Measurements from ENCODE around the gene GNB4. TPM values are rescaled to one million over a fixed set of nuclear protein-coding genes. Genes with fewer than 3 reads are reported as not detected.

The GNB4 gene
- total RNA-seq, result 111 and 124 TPM in 2 replicates

GRCh38 chr3:179451265-179452175 is at the start of gene GNB4:
Gene GNB4 (minus strand): TSS chr3:179451470. CDS start chr3:179426200, 25,270 bp downstream.

GRCh38 chr3:179347345-179348194 is 103.7 kb downstream of the GNB4 start, which contains the start of gene MFN1:
Gene MFN1 (plus strand): TSS chr3:179347709. CDS start chr3:179348852, 1,143 bp downstream.

Small RNA genes lying within 50 kb of the gene (small RNA-seq; reads per million reads assigned to genes)
- gene AC007620.1, result not detected

Other genes starting within 250 kb of the GNB4 start
- gene KCNMB3, start 200.4 kb downstream of the GNB4 start, total RNA-seq, result 1.3 and 2.9 TPM in 2 replicates
- 54.1 and 66.8 TPM in 2 replicates for gene ZNF639, start 128.4 kb downstream of the GNB4 start, total RNA-seq
- 47.6 and 58.5 TPM in 2 replicates for gene MFN1, start 103.8 kb downstream of the GNB4 start, total RNA-seq
- 38.2 and 47.2 TPM in 2 replicates for gene ACTL6A, start 111.5 kb upstream of the GNB4 start, total RNA-seq
- gene MRPL47, start 153.2 kb upstream of the GNB4 start, total RNA-seq, result 40.8 and 45.2 TPM in 2 replicates
- gene NDUFB5, start 153.3 kb upstream of the GNB4 start, total RNA-seq, result 142 and 145 TPM in 2 replicates
- 11.8 and 12.9 TPM in 2 replicates for gene USP13, start 201.6 kb upstream of the GNB4 start, total RNA-seq

Data from articular chondrocyte of knee joint (primary cell).